Right lobe of liver (tissue), 6 donors: ENCODE measurements around the gene BRD2. TPM values are rescaled to one million over a fixed set of nuclear protein-coding genes. Genes with fewer than 3 reads are reported as not detected.
A peak's percentile ranks its signal among the peaks of the same experiment; 100 is the strongest.

Experiments used
- ATAC-seq, 4 donors: fragments of 200-7000 bp; cut with Tn5 transposase; one replicate each; pipeline ENCODE4 v1.9.1; 2020; ENCODE audit warnings: mild to moderate bottlenecking in 4 of 4, moderate library complexity in 4 of 4
- DNase-seq, 3 donors: peaks; one replicate each; pipeline ENCODE4 v3.0.0-alpha.2; 2020
- H3K27ac ChIP-seq, 3 donors: fragments of 200-600 bp; one replicate each; pipeline ENCODE4 v1.8.0; 2022
- H3K27me3 ChIP-seq, 2 donors: fragments of 200-600 bp; one replicate each; pipeline ENCODE4 v1.8.0; 2022
- H3K36me3 ChIP-seq, 4 donors: fragments of 200-600 bp; sonication (generic) in 1 of 4; one replicate each; pipeline versions ENCODE4 v1.5.1 to v1.8.0; 2017 to 2022; ENCODE audit warnings: control low read depth in 1 of 4
- H3K4me1 ChIP-seq, 4 donors: fragments of 200-600 bp; sonication (generic) in 1 of 4; one replicate each; pipeline versions ENCODE4 v1.5.1 to v1.8.0; 2017 to 2022; ENCODE audit warnings: control low read depth in 1 of 4
- H3K4me3 ChIP-seq, 3 donors: fragments of 200-600 bp; one replicate each; pipeline ENCODE4 v1.8.0; 2022
- H3K9me3 ChIP-seq, 4 donors: fragments of 200-600 bp; sonication (generic) in 1 of 4; one replicate each; pipeline versions ENCODE4 v1.5.1 to v1.8.0; 2017 to 2022; ENCODE audit warnings: control low read depth in 1 of 4
- CTCF ChIP-seq, 4 donors: fragments of 200-600 bp in 3 of 4; fragments of 450-650 bp in 1 of 4; IDR thresholded peaks; one replicate each; pipeline versions ENCODE4 v1.5.1 to v1.8.0; 2016 to 2022; ENCODE audit warnings: antibody characterized with exemption in 4 of 4, mild to moderate bottlenecking in 2 of 4
- POLR2A ChIP-seq: fragments of 450-650 bp; IDR thresholded peaks from one replicate; pipeline ENCODE4 v1.6.1; 2017; ENCODE audit warnings: antibody characterized with exemption, mild to moderate bottlenecking
- WGBS: methylation state at CpG from one replicate; pipeline ENCODE4 v1.1.6; 2018; ENCODE audit warnings: low coverage, low lambda C conversion rate; ENCODE audit not compliant: insufficient coverage; ENCODE audit errors: missing lambda C conversion rate; 5-methylcytosine and 5-hydroxymethylcytosine counted together
- intact Hi-C, 2 donors: fragments of 100-400 bp; cut with DNase I; formaldehyde crosslinking; loops; one replicate each; pipeline versions ENCODE4 v1.11.2 to v1.14.1; 2022
- long read RNA-seq: library from polyadenylated mRNA; unstranded; transcript quantifications from one replicate; pipeline ENCODE4 v2.0.0, GENCODE V29; 2019
- total RNA-seq, 6 experiments: library from RNA; depleted of rRNA in 2 of 6; stranded (reverse); fragments of >200 nt in 2 of 6; fragmentation: NEBNext Ultra II Directional in 3 of 6; extraction: Animal tissue kit (Norgen Biotek cat#: 25700) in 3 of 6; gene quantifications; one replicate each; pipeline versions ENCODE4 v1.1.0 to v1.2.4, GENCODE V29; 2016 to 2023
- donor health status: DM: no; HTN: yes; CAD: no.
- donor health status: DM: no; HTN: no; CAD: no.
- donor health status: DM: no; HTN: no; CAD: no.
- donor health status: DM: no; HTN: yes; CAD: no.
- donor health status: DM: no; HTN: yes; CAD: no.

BRD2 gene
- 100 to 1,000 TPM in 1 of 6 experiments, 10 to 100 TPM in 5; 66.3 to 111 (median 73.7) TPM for total RNA-seq
- long read RNA-seq, transcript BRD2-219 (9 exons, 2,338 nt) = major isoform, 5 of 9 reads
- long read RNA-seq, partial matches to known transcripts = 2 of 9 reads
- long read RNA-seq, other reads (novel, unspliced or antisense) = 1 of 9 reads

DNA sequence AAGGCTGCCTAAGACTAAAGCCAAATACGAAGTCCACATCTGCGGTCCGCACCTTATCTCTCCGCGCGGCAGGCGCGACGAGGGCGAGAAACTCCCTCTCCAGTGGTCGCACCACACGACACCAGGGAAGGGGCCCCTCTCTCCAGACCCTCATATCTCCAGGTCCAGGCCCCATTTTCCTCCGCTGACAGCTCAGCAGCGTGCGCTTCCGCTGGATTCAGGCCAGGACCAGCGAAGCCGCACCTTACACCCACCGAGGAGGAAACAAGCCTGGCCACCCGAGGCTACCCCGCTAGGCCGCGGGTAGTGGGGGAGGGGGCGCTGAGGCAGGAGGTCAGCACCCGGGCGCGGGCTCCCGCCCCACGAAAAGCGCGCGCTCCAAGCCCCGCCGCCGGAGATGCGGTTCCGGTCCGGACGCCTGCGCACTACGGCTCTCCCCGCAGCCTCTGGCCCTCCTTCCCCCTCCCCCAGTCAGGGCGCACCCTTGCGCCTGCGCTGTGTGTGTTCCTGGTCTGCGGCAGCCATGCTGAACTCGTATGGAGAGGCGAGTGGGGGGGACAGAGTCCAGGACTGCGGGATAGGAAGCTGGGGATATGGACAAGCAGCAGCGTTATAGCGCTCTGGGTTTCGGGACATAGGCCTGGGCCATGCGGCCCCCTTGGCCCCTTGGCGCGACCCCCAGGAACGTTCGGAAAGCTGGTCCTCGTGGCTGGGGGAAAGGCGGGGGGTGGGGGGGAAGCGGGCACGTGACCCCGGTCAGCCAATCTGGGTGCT, at the start of gene BRD2:
Gene BRD2, plus strand, starts transcription at position 502 of the 774 bp plus-strand sequence. CDS start 4,305 bp downstream, outside the sequence.
- peak; percentile 49 to 61 (median 54) for ATAC-seq
- peak; percentile 98 for DNase-seq
- H3K36me3 ChIP-seq = peaks cover 0 to 8% (median 4%) of the 10 kb centered on the region in 4 donors
- peaks cover 0 to 17% (median 8%) of the 10 kb centered on the region in 4 donors for H3K4me1 ChIP-seq
- peak within 1 kb of the TSS; percentile 100 for H3K27ac ChIP-seq
- TF ChIP-seq CTCF (IDR thresholded peaks at IDR 0.05) (no peak), POLR2A (peak; percentile 91)
- no peaks in the 10 kb centered on the region for H3K27me3 ChIP-seq
- intact Hi-C loops = no loop called here
- H3K4me3 ChIP-seq = peak within 1 kb of the TSS; percentile 71 to 85 (median 81)
- WGBS = 0% methylated on average over 22 of the region's 62 CpGs
- H3K9me3 ChIP-seq = no peaks in the 10 kb centered on the region

DNA sequence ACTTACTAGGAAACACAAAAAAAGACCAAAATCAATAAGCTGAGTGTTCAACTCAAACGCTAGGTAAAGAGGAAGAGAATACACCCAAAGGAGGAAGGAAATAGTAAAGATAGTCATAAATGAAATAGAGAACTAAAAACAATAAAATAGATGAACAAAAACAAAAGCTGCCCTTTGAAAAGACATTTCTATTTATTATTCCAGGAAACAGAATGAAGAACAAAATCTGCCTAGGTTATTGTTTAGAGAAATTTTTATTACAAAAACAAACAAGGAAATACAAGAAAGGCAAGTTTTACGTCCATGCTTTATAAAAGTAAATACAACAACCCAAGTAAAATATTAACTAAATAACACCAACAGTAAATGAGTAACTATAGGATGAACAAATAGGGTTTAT, 47.7 kb upstream of the BRD2 start:
- intact Hi-C loops = no loop called here
- no peak for DNase-seq
- 27% methylated on average over 2 of the region's 2 CpGs for WGBS
- ATAC-seq = no peak
- Histone ChIP-seq H3K4me1 (no peaks in the 10 kb centered on the region), H3K27me3 (peaks cover 0 to 4% of the 10 kb centered on the region in 2 donors), H3K36me3 (no peaks in the 10 kb centered on the region), H3K27ac (no peak overlapping the region), H3K4me3 (no peak overlapping the region), H3K9me3 (no peaks in the 10 kb centered on the region)
- TF ChIP-seq POLR2A (no peak), CTCF (IDR thresholded peaks at IDR 0.05) (no peak)

DNA sequence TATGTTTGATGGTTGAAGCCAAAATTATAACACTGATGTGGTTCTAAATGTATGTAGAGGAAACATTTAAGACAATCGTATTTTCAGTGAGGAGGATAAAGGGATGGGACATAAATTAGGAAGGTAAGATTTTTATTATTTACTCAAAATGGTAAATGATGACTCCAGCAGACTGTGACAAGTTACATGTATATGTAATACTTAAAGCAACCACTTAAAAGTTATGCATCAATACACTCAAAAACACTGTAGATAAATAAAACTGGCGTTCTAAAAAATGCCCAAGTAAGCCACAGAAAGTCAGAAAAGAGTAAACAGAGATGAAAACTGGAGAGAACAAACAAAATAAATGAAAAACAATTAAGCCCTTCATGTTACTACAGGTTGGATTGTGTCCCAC, 46.3 kb upstream of the BRD2 start:
- no peak for DNase-seq
- TF ChIP-seq POLR2A (no peak), CTCF (IDR thresholded peaks at IDR 0.05) (no peak)
- no peak for ATAC-seq
- Histone ChIP-seq H3K27ac (no peak overlapping the region), H3K4me3 (no peak overlapping the region), H3K36me3 (no peaks in the 10 kb centered on the region), H3K27me3 (peaks cover 0 to 4% of the 10 kb centered on the region in 2 donors), H3K4me1 (no peaks in the 10 kb centered on the region), H3K9me3 (no peaks in the 10 kb centered on the region)
- WGBS = 80% methylated on average over 2 of the region's 2 CpGs
- intact Hi-C loops = no loop called here

DNA sequence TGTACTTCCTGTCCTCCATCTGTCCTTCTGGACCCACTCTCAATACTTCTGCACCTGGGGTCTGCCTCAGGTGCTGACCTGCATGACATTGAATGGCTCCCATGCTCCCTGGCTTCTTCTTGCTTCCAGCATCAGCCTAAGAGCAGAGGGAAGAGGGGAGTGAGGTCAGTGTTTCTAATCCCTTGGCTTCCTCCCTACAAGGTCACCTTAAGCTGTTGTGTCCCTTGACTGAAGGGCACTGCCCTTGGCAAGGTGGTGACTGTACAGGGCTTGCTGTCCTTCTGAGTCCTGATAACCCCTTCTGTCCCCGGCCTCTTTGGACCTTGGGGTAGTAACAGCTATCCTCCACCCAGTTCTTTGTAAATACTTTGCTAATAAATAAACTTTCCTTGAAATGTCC, 37.2 kb upstream of the BRD2 start:
- DNase-seq = no peak
- Histone ChIP-seq H3K4me3 (no peak overlapping the region), H3K27me3 (no peaks in the 10 kb centered on the region), H3K9me3 (no peaks in the 10 kb centered on the region), H3K27ac (no peak overlapping the region), H3K4me1 (no peaks in the 10 kb centered on the region), H3K36me3 (no peaks in the 10 kb centered on the region)
- no peak for TF ChIP-seq POLR2A
- no peak for TF ChIP-seq CTCF (IDR thresholded peaks at IDR 0.05)
- WGBS = 6% methylated on average over 1 of the region's 1 CpG
- ATAC-seq = no peak
- intact Hi-C loops = loop anchor here in 1 of 2 donors (10.0 kb wide), 1 partner anchor 46 kb away; no protein-coding TSS in a partner anchor
